A549 (cell line): ENCODE measurements around the gene C16orf92. TPM values are rescaled to one million over a fixed set of nuclear protein-coding genes. Genes with fewer than 3 reads are reported as not detected.

Source experiments
- ATAC-seq, 2 experiments: fragments of 200-7000 bp in 1 of 2; fragments of >200 bp in 1 of 2; cut with Nextera tagmentation in 1 of 2; cut with Tn5 transposase in 1 of 2; 3 replicates each; pipeline versions ENCODE4 v1.8.0 to v1.9.1; 2018 to 2020; ENCODE audit warnings: mild to moderate bottlenecking in 1 of 2, moderate library complexity in 1 of 2
- CTCF ChIA-PET: fragments of 300-600 bp; sonication (Branson Sonifier 250); formaldehyde crosslinking; extraction: SDS; loops from one replicate; lab custom pipeline; 2021; ENCODE audit warnings: antibody characterized with exemption, inconsistent platforms; lab: Yijun Ruan, JAX
- POLR2A ChIA-PET: fragments of 350-600 bp; formaldehyde crosslinking; extraction: SDS; loops from one replicate; lab custom pipeline; 2021; ENCODE audit warnings: antibody characterized with exemption, inconsistent platforms; lab: Yijun Ruan, JAX
- DNase-seq, 2 experiments: peaks; one replicate each; pipeline versions ENCODE4 v3.0.0 to v3.0.0-alpha.2; 2011 to 2016; ENCODE audit warnings: low read depth in 1 of 2, low spot score in 1 of 2
- FAIRE-seq: peaks from 2 replicates; lab custom pipeline; 2011; peaks lifted over from hg19 to GRCh38; lab: Jason Lieb, UNC
- H3K27ac ChIP-seq, 2 experiments: fragments of >200 bp; sonication (Bioruptor Twin); formaldehyde crosslinking; 3 replicates each; pipeline ENCODE4 v1.5.1; 2016 to 2017
- H3K4me1 ChIP-seq: fragments of >200 bp; sonication (Bioruptor Twin); formaldehyde crosslinking; 3 replicates; pipeline ENCODE4 v1.6.1; 2016
- H3K4me2 ChIP-seq: fragments of >200 bp; sonication (Bioruptor Twin); formaldehyde crosslinking; 3 replicates; pipeline ENCODE4 v1.6.1; 2016
- H3K4me3 ChIP-seq: fragments of >200 bp; sonication (Bioruptor Twin); formaldehyde crosslinking; 3 replicates; pipeline ENCODE4 v1.5.1; 2016
- H3K9me3 ChIP-seq: fragments of >200 bp; sonication (Bioruptor Twin); formaldehyde crosslinking; 3 replicates; pipeline ENCODE4 v1.6.1; 2016
- ATOH8 ChIP-seq: fragments of 250-450 bp; sonication (Bioruptor Pico); IDR thresholded peaks from 2 replicates; pipeline ENCODE4 v1.5.0; 2020; ENCODE audit warnings: low read depth, mild to moderate bottlenecking, moderate library complexity
- BHLHE40 ChIP-seq: IDR thresholded peaks from 2 replicates; pipeline ENCODE4 v1.6.1; 2012; ENCODE audit warnings: low read depth, low read length, inconsistent platforms
- CBX2 ChIP-seq: fragments of 200-600 bp; sonication (generic); IDR thresholded peaks from 2 replicates; pipeline ENCODE4 v1.6.1; 2016; ENCODE audit warnings: low read depth, mild to moderate bottlenecking, borderline replicate concordance
- CBX8 ChIP-seq: fragments of 200-600 bp; sonication (generic); IDR thresholded peaks from 2 replicates; pipeline ENCODE4 v1.6.1; 2016
- CHD2 ChIP-seq: fragments of 150-350 bp; IDR thresholded peaks from 2 replicates; pipeline ENCODE4 v1.6.1; 2014; ENCODE audit warnings: low read length; ENCODE audit not compliant: partially characterized antibody
- ELK1 ChIP-seq: fragments of 150-350 bp; IDR thresholded peaks from 2 replicates; pipeline ENCODE4 v1.6.1; 2014; ENCODE audit warnings: low read depth, mild to moderate bottlenecking, low read length
- ESRRA ChIP-seq: fragments of 150-350 bp; IDR thresholded peaks from 2 replicates; pipeline ENCODE4 v1.6.1; 2014; ENCODE audit warnings: mild to moderate bottlenecking, low read length, borderline replicate concordance
- HDAC2 ChIP-seq: fragments of 200-600 bp; sonication (generic); IDR thresholded peaks from 2 replicates; pipeline ENCODE4 v1.6.1; 2016
- HES2 ChIP-seq: fragments of >200 bp; sonication (Bioruptor Twin); formaldehyde crosslinking; IDR thresholded peaks from 2 replicates; pipeline ENCODE4 v1.6.1; 2016
- HMGXB4 ChIP-seq: fragments of 250-450 bp; sonication (Bioruptor Pico); IDR thresholded peaks from 2 replicates; pipeline ENCODE4 v1.5.0; 2021; ENCODE audit warnings: mild to moderate bottlenecking, moderate library complexity, borderline replicate concordance
- KDM1A ChIP-seq: fragments of 200-600 bp; sonication (generic); IDR thresholded peaks from 2 replicates; pipeline ENCODE4 v1.6.1; 2016; ENCODE audit warnings: low read depth, mild to moderate bottlenecking
- KDM5A ChIP-seq: fragments of 200-600 bp; sonication (generic); IDR thresholded peaks from 2 replicates; pipeline ENCODE4 v1.6.1; 2016; ENCODE audit warnings: antibody characterized with exemption, mild to moderate bottlenecking
- NR3C1 ChIP-seq: fragments of >200 bp; sonication (Bioruptor Twin); formaldehyde crosslinking; IDR thresholded peaks from 3 replicates; pipeline ENCODE4 v1.6.1; 2017
- PBX3 ChIP-seq: IDR thresholded peaks from 2 replicates; pipeline ENCODE4 v1.6.1; 2012
- RAD21 ChIP-seq, 2 experiments: fragments of >200 bp in 1 of 2; sonication (Bioruptor Twin) in 1 of 2; formaldehyde crosslinking in 1 of 2; IDR thresholded peaks in 1 of 2; conservative IDR thresholded peaks in 1 of 2; 2 replicates in 1 of 2; 3 replicates in 1 of 2; pipeline ENCODE4 v1.6.1; 2012 to 2018; ENCODE audit warnings: inconsistent platforms in 1 of 2
- RARB ChIP-seq: fragments of 250-450 bp; sonication (Bioruptor Pico); IDR thresholded peaks from 2 replicates; pipeline ENCODE4 v1.8.0; 2021; ENCODE audit warnings: mild to moderate bottlenecking, moderate library complexity
- RCOR1 ChIP-seq: fragments of 150-350 bp; IDR thresholded peaks from 2 replicates; pipeline ENCODE4 v1.6.1; 2014; ENCODE audit warnings: antibody characterized with exemption, low read length, low read depth
- RFX5 ChIP-seq: fragments of 450-650 bp; IDR thresholded peaks from 2 replicates; pipeline ENCODE4 v1.7.1; 2014; ENCODE audit warnings: antibody characterized with exemption, mild to moderate bottlenecking, moderate library complexity
- RNF2 ChIP-seq: fragments of 200-600 bp; sonication (generic); IDR thresholded peaks from 2 replicates; pipeline ENCODE4 v1.6.1; 2016; ENCODE audit warnings: low read depth, mild to moderate bottlenecking, antibody characterized with exemption, moderate library complexity, borderline replicate concordance
- SREBF2 ChIP-seq: fragments of 450-650 bp; IDR thresholded peaks from 2 replicates; pipeline ENCODE4 v1.6.1; 2014; ENCODE audit warnings: mild to moderate bottlenecking, moderate library complexity
- ZFP36 ChIP-seq: fragments of 450-650 bp; IDR thresholded peaks from 2 replicates; pipeline ENCODE4 v1.6.1; 2014; ENCODE audit warnings: borderline replicate concordance; ENCODE audit not compliant: partially characterized antibody
- WGBS: methylation state at CpG from one replicate; pipeline ENCODE4 v1.1.6; 2017; ENCODE audit errors: missing lambda C conversion rate; 5-methylcytosine and 5-hydroxymethylcytosine counted together
- polyA plus RNA-seq, 4 experiments: library from polyadenylated mRNA; depleted of rRNA in 3 of 4; stranded (reverse); fragments of >200 nt; fragmentation: RNase III in 1 of 4; extraction: RNeasy Plus Mini Kit Qiagen cat#74134 plus additional on column Dnase treatment in 1 of 4; gene quantifications; 2 replicates in 3 of 4; 3 replicates in 1 of 4; pipeline ENCODE4 v1.2.3, GENCODE V29; 2011 to 2017
- TF ChIP-seq, protein P1 (sequence below): IDR thresholded peaks from 2 replicates; pipeline ENCODE4 v1.6.1; 2012

Gene C16orf92
- polyA plus RNA-seq, 2 of the 4 experiments (the other 2 are of a cell fraction), result not detected

DNA sequence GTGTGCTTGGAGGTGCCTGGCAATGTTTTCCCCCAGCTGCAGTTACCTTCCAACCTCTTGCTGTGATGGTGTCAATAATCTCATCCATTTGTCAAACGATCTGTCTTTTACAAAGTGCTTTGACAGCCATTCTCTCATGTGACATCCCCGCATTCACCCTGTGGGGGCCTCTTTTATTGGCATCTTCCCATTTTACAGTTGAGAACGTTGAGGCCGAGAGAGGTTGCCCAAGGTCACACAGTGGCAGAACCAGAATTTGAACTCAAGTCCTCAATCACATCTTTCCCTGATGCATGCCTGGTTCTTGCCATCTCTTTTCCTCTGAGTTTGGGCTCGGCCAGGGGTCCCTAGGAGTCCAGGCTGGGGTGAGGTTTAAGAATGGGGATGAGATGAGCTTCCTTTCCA lies 47.9 kb upstream of the C16orf92 start:
- peak overlapping the region; percentile 67 for H3K4me3 ChIP-seq
- ATAC-seq (no peak), FAIRE-seq (no peak), DNase-seq (no peak)
- WGBS, result 84% methylated on average over 5 of the region's 5 CpGs
- peak overlapping the region; percentile 97 for H3K4me2 ChIP-seq
- peaks cover 19% of the 10 kb centered on the region for H3K4me1 ChIP-seq
- TF ChIP-seq RARB (no peak), NR3C1 (no peak), ESRRA (peak; percentile 100), KDM1A (peak; percentile 55; the same call in 1 of the 2 replicates)
- TF ChIP-seq, all 56 proteins: peak for 2
- H3K9me3 ChIP-seq, result peaks cover 4% of the 10 kb centered on the region; the same call in 1 of the 3 replicates
- peak overlapping the region; percentile 90 to 98; a peak in 4 of 6 replicates for H3K27ac ChIP-seq
- ChIA-PET CTCF (interaction anchor here (0.6 to 2.0 kb wide), 9 partner anchors 8 to 150 kb away, joined by 3 to 7 read pairs (median 3); partner anchors contain the start of gene TMEM219), POLR2A (no interaction called here)

DNA sequence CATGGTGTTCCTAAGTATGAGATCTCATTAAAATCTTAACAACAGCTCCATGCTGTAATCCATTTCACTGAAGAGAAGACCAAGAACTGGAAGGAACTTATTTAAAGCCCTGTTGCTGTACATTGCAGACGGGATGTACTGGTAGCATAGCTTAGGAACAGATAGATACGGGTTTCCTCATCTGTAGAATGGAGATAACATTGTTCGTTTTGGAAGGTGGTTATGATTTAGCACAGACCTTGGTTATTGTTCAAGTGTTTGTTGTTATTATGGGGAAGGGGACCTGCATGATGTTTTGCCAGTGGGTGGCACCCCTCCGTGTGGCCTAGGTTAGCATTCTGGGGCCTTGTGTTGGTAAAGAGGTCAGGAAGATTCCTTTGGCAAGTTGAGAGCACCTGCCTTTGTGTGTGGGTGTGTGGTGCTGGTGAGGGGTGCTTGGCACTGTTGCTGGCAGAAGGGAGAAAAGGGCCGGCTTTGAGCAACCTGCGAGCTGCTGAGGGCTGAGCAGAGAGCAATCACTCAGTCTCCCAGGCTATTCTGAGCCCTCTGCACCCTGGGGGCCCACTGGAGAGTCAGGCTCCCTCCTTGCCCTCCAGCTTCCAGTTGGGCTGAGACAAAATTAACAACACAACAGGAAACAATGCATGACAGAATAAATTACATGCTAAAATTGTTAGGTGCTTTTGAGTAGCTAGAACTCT lies 47.0 kb upstream of the C16orf92 start:
- peak overlapping the region in 1 of 2 experiments; percentile 98; a peak in 3 of 6 replicates for H3K27ac ChIP-seq
- H3K4me3 ChIP-seq, result peak overlapping the region; percentile 67
- FAIRE-seq, result no peak
- WGBS, result 57% methylated on average over 6 of the region's 6 CpGs
- peak overlapping the region; percentile 97 for H3K4me2 ChIP-seq
- CTCF ChIA-PET, result interaction anchor here (0.6 to 2.0 kb wide), 9 partner anchors 9 to 275 kb away, joined by 3 to 7 read pairs (median 3); partner anchors contain the start of gene TMEM219
- TF ChIP-seq RFX5, result no peak
- no peak for TF ChIP-seq ELK1
- peaks cover 4% of the 10 kb centered on the region; the same call in 1 of the 3 replicates for H3K9me3 ChIP-seq
- DNase-seq, result no peak
- ATAC-seq, result no peak
- POLR2A ChIA-PET, result no interaction called here
- H3K4me1 ChIP-seq, result peaks cover 19% of the 10 kb centered on the region

DNA sequence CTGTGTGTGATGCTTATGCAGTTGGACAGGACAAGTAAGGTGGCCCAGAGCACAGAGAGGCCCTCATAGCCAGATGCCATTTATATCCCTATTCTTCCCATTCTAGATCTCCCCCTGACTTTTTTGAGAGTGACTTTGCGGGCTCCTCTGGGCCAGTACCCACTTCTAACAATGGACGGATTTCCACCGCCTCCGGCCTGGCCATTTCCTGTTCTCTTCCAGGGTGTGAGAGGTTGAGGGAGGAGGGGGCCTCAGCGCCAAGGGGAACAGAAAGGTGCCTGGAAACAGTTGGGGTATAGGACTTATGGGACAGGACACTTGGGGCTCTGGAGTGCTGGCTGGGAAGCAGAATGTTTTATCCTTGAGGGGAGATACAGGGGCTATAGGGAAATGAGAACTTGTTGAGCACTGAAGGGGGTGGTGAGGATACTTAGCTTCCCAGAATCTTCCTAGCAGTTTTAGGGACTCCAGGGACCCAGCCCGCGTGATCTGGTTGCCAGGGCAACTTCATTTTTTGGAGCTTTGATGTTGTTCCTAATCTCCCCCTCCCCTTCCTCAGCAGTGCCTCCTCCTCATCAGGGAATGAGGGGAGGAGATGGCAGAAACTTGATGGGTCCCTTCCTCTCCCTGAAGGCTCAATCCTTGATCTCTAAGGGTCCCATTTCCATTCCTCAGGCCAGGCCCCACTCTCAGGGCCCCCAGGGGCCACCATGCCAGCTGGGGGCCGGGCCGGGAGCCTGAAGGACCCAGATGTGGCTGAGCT lies 45.8 kb upstream of the C16orf92 start:
- WGBS, result 94% methylated on average over 8 of the region's 9 CpGs
- TF ChIP-seq CBX2, result no peak
- TF ChIP-seq BHLHE40, result no peak
- TF ChIP-seq HDAC2, result no peak
- H3K4me2 ChIP-seq, result no peak overlapping the region; the same call in 2 of the 3 replicates
- ChIA-PET POLR2A (no interaction called here), CTCF (interaction anchor here (1.1 to 1.7 kb wide), 4 partner anchors 16 to 78 kb away, joined by 3 to 7 read pairs (median 4); partner anchors contain the start of gene SEZ6L2)
- H3K9me3 ChIP-seq, result peaks cover 4% of the 10 kb centered on the region; the same call in 1 of the 3 replicates
- H3K27ac ChIP-seq, result no peak overlapping the region
- peaks cover 19% of the 10 kb centered on the region for H3K4me1 ChIP-seq
- no peak for DNase-seq
- FAIRE-seq, result no peak
- ATAC-seq, result no peak
- no peak overlapping the region for H3K4me3 ChIP-seq

- FAIRE-seq, result no peak
- Histone ChIP-seq H3K4me2 (no peak overlapping the region), H3K27ac (no peak overlapping the region), H3K4me3 (no peak overlapping the region), H3K4me1 (peaks cover 19% of the 10 kb centered on the region), H3K9me3 (peaks cover 1% of the 10 kb centered on the region; the same call in 1 of the 3 replicates)
- no peak for ATAC-seq
- WGBS, result 96% methylated on average over 9 of the region's 9 CpGs
- POLR2A ChIA-PET, result no interaction called here
- no peak for DNase-seq
- CTCF ChIA-PET, result interaction anchor here (0.6 to 1.4 kb wide), 7 partner anchors 19 to 277 kb away, joined by 3 to 4 read pairs (median 3); partner anchors contain the start of genes CDIPT and SEZ6L2
- TF ChIP-seq, protein P1, sequence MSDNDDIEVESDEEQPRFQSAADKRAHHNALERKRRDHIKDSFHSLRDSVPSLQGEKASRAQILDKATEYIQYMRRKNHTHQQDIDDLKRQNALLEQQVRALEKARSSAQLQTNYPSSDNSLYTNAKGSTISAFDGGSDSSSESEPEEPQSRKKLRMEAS, result no peak
- TF ChIP-seq RAD21 (conservative IDR thresholded peaks at IDR 0.05 in 1 of 2, IDR thresholded peaks at IDR 0.05 in 1 of 2), result no peak
- no peak for TF ChIP-seq HDAC2
- no peak for TF ChIP-seq ZFP36
- no peak for TF ChIP-seq KDM5A
- TF ChIP-seq CBX8, result no peak
- no peak for TF ChIP-seq CHD2
- no peak for TF ChIP-seq HMGXB4 (CRISPR knock-in tag)
- TF ChIP-seq KDM1A, result no peak
- no peak for TF ChIP-seq RNF2
- no peak for TF ChIP-seq HES2
- no peak for TF ChIP-seq PBX3
- no peak for TF ChIP-seq SREBF2
- TF ChIP-seq ATOH8 (CRISPR knock-in tag), result no peak
- no peak for TF ChIP-seq RCOR1
Measured at GRCh38 chr16:29978081-29978480, 44.9 kb upstream of the C16orf92 start.
